Measurements from ENCODE around the gene NOTCH2. TPM values are rescaled to one million over a fixed set of nuclear protein-coding genes. Genes with fewer than 3 reads are reported as not detected.

Gene NOTCH2
- total and polyA plus RNA-seq, 8 donors = 0.92 to 191 (median 30.4) TPM

GRCh38 chr1:119911775-119912174, 157.7 kb downstream of the NOTCH2 start:
- Histone ChIP-seq H3K4me1 (no peaks in the 10 kb centered on the region), H3K4me3 (no peak overlapping the region), H3K27me3 (no peaks in the 10 kb centered on the region), H3K27ac (no peak overlapping the region), H3K36me3 (peaks cover 21 to 44% (median 41%) of the 10 kb centered on the region in 4 donors), H3K9me3 (no peaks in the 10 kb centered on the region)
- intact Hi-C loops (cut with DNase I; ENCODE audit: low total_unique reads) = no loop called here
- TF ChIP-seq, protein P1, sequence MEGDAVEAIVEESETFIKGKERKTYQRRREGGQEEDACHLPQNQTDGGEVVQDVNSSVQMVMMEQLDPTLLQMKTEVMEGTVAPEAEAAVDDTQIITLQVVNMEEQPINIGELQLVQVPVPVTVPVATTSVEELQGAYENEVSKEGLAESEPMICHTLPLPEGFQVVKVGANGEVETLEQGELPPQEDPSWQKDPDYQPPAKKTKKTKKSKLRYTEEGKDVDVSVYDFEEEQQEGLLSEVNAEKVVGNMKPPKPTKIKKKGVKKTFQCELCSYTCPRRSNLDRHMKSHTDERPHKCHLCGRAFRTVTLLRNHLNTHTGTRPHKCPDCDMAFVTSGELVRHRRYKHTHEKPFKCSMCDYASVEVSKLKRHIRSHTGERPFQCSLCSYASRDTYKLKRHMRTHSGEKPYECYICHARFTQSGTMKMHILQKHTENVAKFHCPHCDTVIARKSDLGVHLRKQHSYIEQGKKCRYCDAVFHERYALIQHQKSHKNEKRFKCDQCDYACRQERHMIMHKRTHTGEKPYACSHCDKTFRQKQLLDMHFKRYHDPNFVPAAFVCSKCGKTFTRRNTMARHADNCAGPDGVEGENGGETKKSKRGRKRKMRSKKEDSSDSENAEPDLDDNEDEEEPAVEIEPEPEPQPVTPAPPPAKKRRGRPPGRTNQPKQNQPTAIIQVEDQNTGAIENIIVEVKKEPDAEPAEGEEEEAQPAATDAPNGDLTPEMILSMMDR (IDR thresholded peaks at IDR 0.05) = no peak
- TF ChIP-seq POLR2AphosphoS5 (IDR thresholded peaks at IDR 0.05) = no peak
- TF ChIP-seq EP300 (IDR thresholded peaks at IDR 0.05) = no peak
- TF ChIP-seq POLR2A (IDR thresholded peaks at IDR 0.05) = no peak
- 81 to 90% (median 86%) methylated on average over 2 of the region's 2 CpGs for whole genome bisulfite sequencing, 5 donors
- DNase-seq = no peak

- H3K36me3 ChIP-seq = peaks cover 12 to 32% (median 29%) of the 10 kb centered on the region in 4 donors
- intact Hi-C loops (cut with DNase I; ENCODE audit: low total_unique reads) = no loop called here
- H3K4me3 ChIP-seq = no peak overlapping the region
- WGBS, 5 donors = 65 to 85% (median 78%) methylated on average over 4 of the region's 4 CpGs
- H3K4me1 ChIP-seq = no peaks in the 10 kb centered on the region
- no peak for DNase-seq
- peaks cover 0 to 5% (median 0%) of the 10 kb centered on the region in 4 donors for H3K9me3 ChIP-seq
- TF ChIP-seq POLR2AphosphoS5 (IDR thresholded peaks at IDR 0.05) (no peak), EP300 (IDR thresholded peaks at IDR 0.05) (no peak), POLR2A (IDR thresholded peaks at IDR 0.05) (no peak)
- TF ChIP-seq, protein P1 (IDR thresholded peaks at IDR 0.05) = no peak
- H3K27me3 ChIP-seq = no peaks in the 10 kb centered on the region
- H3K27ac ChIP-seq = no peak overlapping the region
Observed at GRCh38 chr1:119910618-119911017, 158.8 kb downstream of the NOTCH2 start.

- peaks cover 0 to 8% (median 3%) of the 10 kb centered on the region in 4 donors for H3K9me3 ChIP-seq
- peaks cover 7 to 26% (median 23%) of the 10 kb centered on the region in 4 donors for H3K36me3 ChIP-seq
- no peak for DNase-seq
- WGBS, 5 donors = 64 to 79% (median 71%) methylated on average over 8 to 9 of the region's 9 CpGs
- no peaks in the 10 kb centered on the region for H3K4me1 ChIP-seq
- no peaks in the 10 kb centered on the region for H3K27me3 ChIP-seq
- intact Hi-C loops (cut with DNase I; ENCODE audit: low total_unique reads) = no loop called here
- TF ChIP-seq POLR2A (IDR thresholded peaks at IDR 0.05) (no peak), EP300 (IDR thresholded peaks at IDR 0.05) (no peak), POLR2AphosphoS5 (IDR thresholded peaks at IDR 0.05) (no peak)
- TF ChIP-seq, protein P1 (IDR thresholded peaks at IDR 0.05) = no peak
- no peak overlapping the region for H3K27ac ChIP-seq
- H3K4me3 ChIP-seq = no peak overlapping the region
Observed at GRCh38 chr1:119909890-119910596, 159.4 kb downstream of the NOTCH2 start.

DNA sequence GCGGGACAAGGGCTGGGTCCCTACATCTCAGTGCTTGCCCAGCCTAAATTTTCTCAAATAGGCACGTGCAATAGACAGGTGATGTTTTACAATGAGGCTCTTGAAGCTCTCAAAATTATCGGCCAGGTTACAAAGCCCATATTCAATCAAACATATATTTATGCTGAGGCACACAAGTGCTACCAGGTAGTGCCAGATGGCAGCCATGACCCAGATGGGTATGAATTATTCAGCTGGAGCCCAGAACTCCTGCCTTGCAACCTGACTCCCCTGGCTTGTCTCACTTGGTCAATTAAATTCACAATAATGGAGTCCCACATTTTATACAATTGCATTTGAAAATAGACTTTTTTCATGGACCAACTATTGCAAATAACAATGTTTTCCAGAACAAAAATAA, 160.8 kb downstream of the NOTCH2 start:
- Histone ChIP-seq H3K4me1 (no peaks in the 10 kb centered on the region), H3K27ac (no peak overlapping the region), H3K36me3 (peaks cover 0 to 13% (median 9%) of the 10 kb centered on the region in 4 donors), H3K9me3 (peaks cover 0 to 12% (median 5%) of the 10 kb centered on the region in 4 donors), H3K4me3 (no peak overlapping the region), H3K27me3 (no peaks in the 10 kb centered on the region)
- TF ChIP-seq POLR2AphosphoS5 (IDR thresholded peaks at IDR 0.05) = no peak
- TF ChIP-seq, protein P1 (IDR thresholded peaks at IDR 0.05) = no peak
- no peak for TF ChIP-seq POLR2A (IDR thresholded peaks at IDR 0.05)
- TF ChIP-seq EP300 (IDR thresholded peaks at IDR 0.05) = no peak
- intact Hi-C loops (cut with DNase I; ENCODE audit: low total_unique reads) = no loop called here
- 84 to 92% (median 91%) methylated on average over 3 of the region's 3 CpGs for WGBS, 5 donors
- DNase-seq = no peak
